K562 (cell line): Measurements from ENCODE around the gene NXN. TPM values are rescaled to one million over a fixed set of nuclear protein-coding genes. Genes with fewer than 3 reads are reported as not detected.
A peak's percentile ranks its signal among the peaks of the same experiment; 100 is the strongest.

Source experiments
- ATAC-seq: fragments of 200-7000 bp; cut with Tn5 transposase; 3 replicates; pipeline ENCODE4 v1.9.1; 2020; ENCODE audit warnings: moderate library complexity
- BruUV-seq: library from RNA; stranded (reverse); fragments of 400-500 nt; replicated peaks from 2 replicates; lab custom pipeline; 2021; lab: Mats Ljungman, UMichigan
- CTCF ChIA-PET: fragments of 300-600 bp; formaldehyde crosslinking; extraction: SDS; loops from one replicate; lab custom pipeline; 2021; ENCODE audit warnings: low intra/inter-chr PET ratio; lab: Yijun Ruan, JAX
- POLR2A ChIA-PET: fragments of 300-600, 350-650 bp; sonication (Branson Sonifier 250); formaldehyde crosslinking; extraction: SDS; loops from one replicate; lab custom pipeline; 2021; ENCODE audit warnings: antibody characterized with exemption, inconsistent platforms; lab: Yijun Ruan, JAX
- DNase-seq, 4 experiments: peaks; one replicate each; pipeline versions ENCODE4 v3.0.0 to v3.0.0-alpha.2; 2011 to 2018; ENCODE audit warnings: low spot score in 3 of 4, mixed read lengths in 3 of 4; ENCODE audit errors: extremely low read depth in 1 of 4
- FAIRE-seq: peaks from 2 replicates; lab custom pipeline; 2011; peaks lifted over from hg19 to GRCh38; lab: Jason Lieb, UNC
- H2AFZ ChIP-seq: 2 replicates; pipeline ENCODE4 v1.6.0; 2011; ENCODE audit warnings: low read depth, low read length, control low read depth, inconsistent platforms
- H3K27ac ChIP-seq: fragments of 200-600 bp; 3 replicates; pipeline ENCODE4 v1.8.0; 2011; ENCODE audit warnings: low read depth, mild to moderate bottlenecking, control low read depth, inconsistent platforms, low read length, moderate library complexity, mixed read lengths; ENCODE audit errors: extremely low read depth
- H3K27me3 ChIP-seq, 2 experiments: fragments of 300-600 bp in 1 of 2; 2 replicates in 1 of 2; 3 replicates in 1 of 2; pipeline versions ENCODE4 v1.6.0 to v1.8.0; 2011; ENCODE audit warnings: inconsistent platforms in 2 of 2, low read length in 2 of 2, mild to moderate bottlenecking in 1 of 2, mixed read lengths in 1 of 2, moderate library complexity in 1 of 2; ENCODE audit not compliant: control insufficient read depth in 2 of 2, insufficient read depth in 2 of 2
- H3K36me3 ChIP-seq: fragments of 300-600 bp; 3 replicates; pipeline ENCODE4 v1.8.0; 2011; ENCODE audit warnings: mild to moderate bottlenecking, low read length, inconsistent platforms; ENCODE audit not compliant: control insufficient read depth, insufficient read depth
- H3K4me1 ChIP-seq, 2 experiments: fragments of 200-600 bp in 1 of 2; replicated peaks in 1 of 2; 2 replicates in 1 of 2; 3 replicates in 1 of 2; pipeline versions ENCODE4 v1.5.1 to v1.8.0; 2011; ENCODE audit warnings: inconsistent platforms in 2 of 2, low read length in 2 of 2, mild to moderate bottlenecking in 1 of 2, mixed read lengths in 1 of 2, moderate library complexity in 1 of 2; ENCODE audit not compliant: control insufficient read depth in 2 of 2, insufficient read depth in 2 of 2
- H3K4me2 ChIP-seq: 2 replicates; pipeline ENCODE4 v1.6.1; 2011; ENCODE audit warnings: low read length, control low read depth, inconsistent platforms, mixed read lengths; ENCODE audit not compliant: insufficient read depth
- H3K4me3 ChIP-seq: fragments of 200-600 bp; sonication (generic), shearing (Covaris generic); 2 replicates; pipeline ENCODE4 v1.5.1; 2016; ENCODE audit warnings: control low read depth, inconsistent platforms
- H3K79me2 ChIP-seq: fragments of 200-600 bp; 3 replicates; pipeline ENCODE4 v1.8.0; 2011; ENCODE audit warnings: low read length, inconsistent platforms; ENCODE audit not compliant: control insufficient read depth, insufficient read depth
- H3K9ac ChIP-seq, 2 experiments: 2 replicates each; pipeline versions ENCODE4 v1.6.0 to v1.6.1; 2011; ENCODE audit warnings: low read depth in 2 of 2, low read length in 2 of 2, control low read depth in 1 of 2, inconsistent platforms in 1 of 2, mild to moderate bottlenecking in 1 of 2, mixed read lengths in 1 of 2; ENCODE audit not compliant: insufficient read depth in 1 of 2
- H3K9me1 ChIP-seq: one replicate; pipeline ENCODE4 v1.6.0; 2011; ENCODE audit warnings: inconsistent platforms, mild to moderate bottlenecking, low read length, moderate library complexity; ENCODE audit not compliant: control insufficient read depth, insufficient read depth
- H3K9me3 ChIP-seq: replicated peaks from 2 replicates; pipeline ENCODE4 v1.5.1; 2011; ENCODE audit warnings: low read depth, low read length, inconsistent platforms; ENCODE audit not compliant: control insufficient read depth, insufficient read depth
- H4K20me1 ChIP-seq: replicated peaks from 2 replicates; pipeline ENCODE4 v1.6.1; 2011; ENCODE audit warnings: low read length, inconsistent platforms, mixed read lengths; ENCODE audit not compliant: control insufficient read depth, insufficient read depth
- HDAC3 ChIP-seq: fragments of 450-650 bp; IDR thresholded peaks from 2 replicates; pipeline ENCODE4 v1.6.1; 2018; ENCODE audit warnings: borderline replicate concordance, mild to moderate bottlenecking, moderate library complexity; ENCODE audit not compliant: partially characterized antibody
- L3MBTL2 ChIP-seq: fragments of 450-650 bp; IDR thresholded peaks from 2 replicates; pipeline ENCODE4 v1.6.1; 2016; ENCODE audit warnings: mild to moderate bottlenecking, moderate library complexity
- SETDB1 ChIP-seq: IDR thresholded peaks from one replicate; pipeline ENCODE4 v1.6.1; 2012; ENCODE audit warnings: low read length, control low read depth, inconsistent platforms
- SMAD3 ChIP-seq: fragments of 450-650 bp; formaldehyde crosslinking; conservative IDR thresholded peaks from 2 replicates; pipeline ENCODE4 v1.4.0; 2020; ENCODE audit warnings: mild to moderate bottlenecking
- SMAD4 ChIP-seq: fragments of 250-450 bp; sonication (Bioruptor Pico); conservative IDR thresholded peaks from 2 replicates; pipeline ENCODE4 v1.8.0; 2021; ENCODE audit warnings: inconsistent platforms, mild to moderate bottlenecking, moderate library complexity
- WGBS: fragments of 100-300 bp; shearing (Covaris generic); methylation state at CpG from one replicate; pipeline ENCODE4 v1.1.6; 2016; ENCODE audit warnings: low coverage, mixed read lengths; ENCODE audit not compliant: insufficient coverage; ENCODE audit errors: missing lambda C conversion rate; 5-methylcytosine and 5-hydroxymethylcytosine counted together
- in situ Hi-C: fragments of 300-500 bp; cut with MboI; formaldehyde crosslinking; loops from 4 replicates; pipeline ENCODE4 v1.15.0; 2018; ENCODE audit warnings: inconsistent platforms, mixed read lengths
- intact Hi-C: fragments of 100-400 bp; cut with micrococcal nuclease; formaldehyde crosslinking; loops from 2 replicates; pipeline ENCODE4 v1.14.2; 2022
- polyA plus RNA-seq, 8 experiments: library from polyadenylated mRNA; depleted of rRNA in 4 of 8; stranded (reverse) in 5 of 8; unstranded in 3 of 8; fragments of >200 nt; fragmentation: Nextera tagmentation in 2 of 8; fragmentation: Illumina TruSeq in 1 of 8; extraction: Ambion mirVana in 2 of 8; extraction: Trizol in 1 of 8; gene quantifications; 2 replicates each; pipeline versions ENCODE4 v1.2.1 to v1.2.3, GENCODE V29; 2011 to 2014; ENCODE audit warnings: inconsistent platforms in 1 of 8, missing spikeins in 1 of 8
- total RNA-seq, 7 experiments: library from RNA; depleted of rRNA in 6 of 7; stranded (reverse); fragments of >200 nt in 6 of 7; fragmentation: Illumina TruSeq in 2 of 7; extraction: Trizol in 2 of 7; gene quantifications; 2 replicates each; pipeline versions ENCODE4 v1.2.1 to v1.2.3, GENCODE V29; 2011 to 2021; ENCODE audit warnings: low replicate concordance in 1 of 7

Gene NXN
- total and polyA plus RNA-seq, 9 of the 15 experiments (the other 6 are each of a cell fraction or from before 2014, with no cell fraction given): 0.08 to 0.39 (median 0.29) TPM; not detected in 5

- in situ Hi-C loops: no loop called here
- BruUV-seq: no TSS peak
- Histone ChIP-seq H3K27ac (no peak overlapping the region), H3K9me3 (no peaks in the 10 kb centered on the region), H3K79me2 (peaks cover 25% of the 10 kb centered on the region), H3K4me2 (no peak overlapping the region), H2AFZ (no peak overlapping the region), H4K20me1 (no peaks in the 10 kb centered on the region), H3K4me3 (no peak overlapping the region), H3K9ac (no peak overlapping the region; a peak in 1 of 4 replicates), H3K27me3 (no peaks in the 10 kb centered on the region), H3K4me1 (peaks cover 6 to 33% of the 10 kb centered on the region in 2 experiments; a peak in 3 of 5 replicates), H3K9me1 (peaks cover 3% of the 10 kb centered on the region), H3K36me3 (peaks cover 46% of the 10 kb centered on the region)
- ATAC-seq (no peak), DNase-seq (peak in 1 of 4 experiments; percentile 26), FAIRE-seq (no peak)
- intact Hi-C loops: no loop called here
- WGBS: 88% methylated on average over 12 of the region's 18 CpGs
- TF ChIP-seq L3MBTL2 (no peak), SETDB1 (no peak), HDAC3 (no peak), SMAD3 (no peak), SMAD4 (CRISPR knock-in tag) (no peak)
- POLR2A ChIA-PET: interaction anchor here (0.6 kb wide), 1 partner anchor 22 kb away, joined by 3 read pairs; the partner anchor contains the start of gene NXN
- CTCF ChIA-PET: no interaction called here
Observed at GRCh38 chr17:1001640-1002411, 22.2 kb upstream of the NXN start.
